ENCODE data around the gene HRH3. TPM values are rescaled to one million over a fixed set of nuclear protein-coding genes. Genes with fewer than 3 reads are reported as not detected.

Gene HRH3
- total RNA-seq, 1 donor from 2014 or later = 0.07 TPM

DNA sequence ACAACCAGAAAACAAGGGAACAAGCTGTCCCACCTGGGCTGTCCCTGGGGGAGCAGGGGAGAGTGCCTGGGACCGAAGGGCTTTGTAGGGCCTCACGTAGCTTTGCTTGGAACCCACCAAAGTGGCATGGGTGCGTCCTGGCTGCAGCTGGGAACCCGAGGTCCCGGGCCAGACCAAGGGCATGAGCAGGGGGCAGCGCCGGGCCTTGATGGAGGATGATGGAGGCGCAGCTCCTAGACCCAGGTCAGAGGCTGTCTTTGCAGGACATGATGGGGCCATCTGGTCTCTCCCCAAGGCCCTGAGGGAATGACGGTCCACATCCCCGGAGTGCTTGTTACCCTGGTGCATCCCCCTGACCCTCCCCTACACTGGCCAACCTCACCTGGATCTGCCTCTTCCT lies 10.6 kb upstream of the HRH3 start:
- H3K4me1 Mint-ChIP-seq (ENCODE audit: low read depth, unreplicated experiment) = peaks cover 2% of the 10 kb centered on the region
- Histone ChIP-seq H3K27ac (ENCODE audit: low read depth, low read length) (no peak overlapping the region), H3K9ac (ENCODE audit: low read length) (no peak overlapping the region), H3K36me3 (ENCODE audit: insufficient read depth, low read length) (no peaks in the 10 kb centered on the region), H2AFZ (ENCODE audit: low read depth, low read length) (no peak overlapping the region), H3K79me2 (ENCODE audit: insufficient read depth, low read length) (no peaks in the 10 kb centered on the region), H3K4me3 (ENCODE audit: insufficient read depth, low read depth, low read length) (no peak overlapping the region), H3K4me2 (ENCODE audit: low read length) (no peak overlapping the region), H4K20me1 (ENCODE audit: insufficient read depth, low read length) (no peaks in the 10 kb centered on the region), H3K9me3 (ENCODE audit: insufficient read depth, low read depth, low read length) (peaks cover 5% of the 10 kb centered on the region), H3K4me1 (ENCODE audit: insufficient read depth, low read length) (no peaks in the 10 kb centered on the region), H3K27me3 (ENCODE audit: insufficient read depth, low read length) (peaks cover 1% of the 10 kb centered on the region)
- no peak for DNase-seq (ENCODE audit: low read depth)
- H3K27ac Mint-ChIP-seq (ENCODE audit: unreplicated experiment) = no peak overlapping the region
- no peak overlapping the region for H3K4me3 Mint-ChIP-seq (ENCODE audit: unreplicated experiment)
- peaks cover 25% of the 10 kb centered on the region for H3K27me3 Mint-ChIP-seq (ENCODE audit: low read depth, unreplicated experiment)
- no peak for FAIRE-seq
- no peaks in the 10 kb centered on the region for H3K36me3 Mint-ChIP-seq (ENCODE audit: low read depth, unreplicated experiment)
- peaks cover 3% of the 10 kb centered on the region for H3K9me3 Mint-ChIP-seq (ENCODE audit: unreplicated experiment)
- no peak for TF ChIP-seq EZH2 (IDR thresholded peaks at IDR 0.05; ENCODE audit: insufficient read depth, low read length)
- TF ChIP-seq, protein P1, sequence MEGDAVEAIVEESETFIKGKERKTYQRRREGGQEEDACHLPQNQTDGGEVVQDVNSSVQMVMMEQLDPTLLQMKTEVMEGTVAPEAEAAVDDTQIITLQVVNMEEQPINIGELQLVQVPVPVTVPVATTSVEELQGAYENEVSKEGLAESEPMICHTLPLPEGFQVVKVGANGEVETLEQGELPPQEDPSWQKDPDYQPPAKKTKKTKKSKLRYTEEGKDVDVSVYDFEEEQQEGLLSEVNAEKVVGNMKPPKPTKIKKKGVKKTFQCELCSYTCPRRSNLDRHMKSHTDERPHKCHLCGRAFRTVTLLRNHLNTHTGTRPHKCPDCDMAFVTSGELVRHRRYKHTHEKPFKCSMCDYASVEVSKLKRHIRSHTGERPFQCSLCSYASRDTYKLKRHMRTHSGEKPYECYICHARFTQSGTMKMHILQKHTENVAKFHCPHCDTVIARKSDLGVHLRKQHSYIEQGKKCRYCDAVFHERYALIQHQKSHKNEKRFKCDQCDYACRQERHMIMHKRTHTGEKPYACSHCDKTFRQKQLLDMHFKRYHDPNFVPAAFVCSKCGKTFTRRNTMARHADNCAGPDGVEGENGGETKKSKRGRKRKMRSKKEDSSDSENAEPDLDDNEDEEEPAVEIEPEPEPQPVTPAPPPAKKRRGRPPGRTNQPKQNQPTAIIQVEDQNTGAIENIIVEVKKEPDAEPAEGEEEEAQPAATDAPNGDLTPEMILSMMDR (IDR thresholded peaks at IDR 0.05; ENCODE audit: insufficient read depth, low read depth, low read length) = no peak

DNA sequence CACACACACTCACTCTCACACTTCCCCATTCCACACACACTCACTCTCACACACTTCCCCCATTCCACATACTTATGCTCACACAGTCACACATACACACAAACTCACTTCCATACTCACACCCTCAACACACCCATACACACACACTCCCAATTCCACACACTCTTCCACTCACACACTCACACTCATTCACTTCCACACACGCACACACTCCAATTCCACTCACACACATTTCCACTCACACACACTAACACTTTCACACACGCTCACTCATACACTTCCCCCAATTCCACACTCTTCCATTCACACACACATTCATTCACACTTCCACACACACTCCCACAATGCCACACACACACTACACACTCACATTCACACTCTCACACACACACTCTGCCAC lies 10.2 kb upstream of the HRH3 start:
- H3K9me3 ChIP-seq (ENCODE audit: insufficient read depth, low read depth, low read length) = peaks cover 5% of the 10 kb centered on the region
- no peak overlapping the region for H3K27ac ChIP-seq (ENCODE audit: low read depth, low read length)
- DNase-seq (ENCODE audit: low read depth) (no peak), FAIRE-seq (no peak)
- H3K9ac ChIP-seq (ENCODE audit: low read length) = no peak overlapping the region
- Mint-ChIP-seq H3K9me3 (ENCODE audit: unreplicated experiment) (peaks cover 3% of the 10 kb centered on the region), H3K27me3 (ENCODE audit: low read depth, unreplicated experiment) (peaks cover 29% of the 10 kb centered on the region), H3K36me3 (ENCODE audit: low read depth, unreplicated experiment) (no peaks in the 10 kb centered on the region), H3K27ac (ENCODE audit: unreplicated experiment) (no peak overlapping the region), H3K4me1 (ENCODE audit: low read depth, unreplicated experiment) (peaks cover 2% of the 10 kb centered on the region), H3K4me3 (ENCODE audit: unreplicated experiment) (no peak overlapping the region)
- no peaks in the 10 kb centered on the region for H3K36me3 ChIP-seq (ENCODE audit: insufficient read depth, low read length)
- H2AFZ ChIP-seq (ENCODE audit: low read depth, low read length) = no peak overlapping the region
- no peaks in the 10 kb centered on the region for H4K20me1 ChIP-seq (ENCODE audit: insufficient read depth, low read length)
- no peak for TF ChIP-seq EZH2 (IDR thresholded peaks at IDR 0.05; ENCODE audit: insufficient read depth, low read length)
- TF ChIP-seq, protein P1 (IDR thresholded peaks at IDR 0.05; ENCODE audit: insufficient read depth, low read depth, low read length) = no peak
- no peak overlapping the region for H3K4me2 ChIP-seq (ENCODE audit: low read length)
- peaks cover 5% of the 10 kb centered on the region for H3K27me3 ChIP-seq (ENCODE audit: insufficient read depth, low read length)
- no peaks in the 10 kb centered on the region for H3K79me2 ChIP-seq (ENCODE audit: insufficient read depth, low read length)
- H3K4me3 ChIP-seq (ENCODE audit: insufficient read depth, low read depth, low read length) = no peak overlapping the region
- H3K4me1 ChIP-seq (ENCODE audit: insufficient read depth, low read length) = no peaks in the 10 kb centered on the region

DNA sequence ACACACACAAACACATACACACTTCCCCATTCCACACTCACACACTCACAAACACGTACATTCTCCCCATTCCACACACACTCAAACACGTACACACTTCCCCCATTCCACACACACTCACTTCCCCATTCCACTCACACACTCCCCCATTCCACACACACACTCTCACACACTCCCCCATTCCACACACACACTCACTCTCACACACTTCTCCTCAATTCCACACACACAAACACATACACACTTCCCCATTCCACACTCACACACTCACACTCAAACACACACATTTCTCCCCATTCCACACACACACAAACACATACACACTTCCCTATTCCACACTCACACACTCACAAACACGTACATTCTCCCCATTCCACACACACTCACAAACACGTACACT lies 9.6 kb upstream of the HRH3 start:
- H3K27ac ChIP-seq (ENCODE audit: low read depth, low read length) = no peak overlapping the region
- no peaks in the 10 kb centered on the region for H3K36me3 Mint-ChIP-seq (ENCODE audit: low read depth, unreplicated experiment)
- DNase-seq (ENCODE audit: low read depth) = no peak
- no peak overlapping the region for H3K9ac ChIP-seq (ENCODE audit: low read length)
- H3K4me1 Mint-ChIP-seq (ENCODE audit: low read depth, unreplicated experiment) = no peaks in the 10 kb centered on the region
- TF ChIP-seq, protein P1 (IDR thresholded peaks at IDR 0.05; ENCODE audit: insufficient read depth, low read depth, low read length) = no peak
- TF ChIP-seq EZH2 (IDR thresholded peaks at IDR 0.05; ENCODE audit: insufficient read depth, low read length) = no peak
- no peak overlapping the region for H2AFZ ChIP-seq (ENCODE audit: low read depth, low read length)
- peaks cover 5% of the 10 kb centered on the region for H3K9me3 ChIP-seq (ENCODE audit: insufficient read depth, low read depth, low read length)
- H3K4me1 ChIP-seq (ENCODE audit: insufficient read depth, low read length) = no peaks in the 10 kb centered on the region
- H4K20me1 ChIP-seq (ENCODE audit: insufficient read depth, low read length) = no peaks in the 10 kb centered on the region
- no peak for FAIRE-seq
- no peak overlapping the region for H3K4me3 ChIP-seq (ENCODE audit: insufficient read depth, low read depth, low read length)
- H3K4me3 Mint-ChIP-seq (ENCODE audit: unreplicated experiment) = no peak overlapping the region
- peaks cover 5% of the 10 kb centered on the region for H3K27me3 ChIP-seq (ENCODE audit: insufficient read depth, low read length)
- no peaks in the 10 kb centered on the region for H3K79me2 ChIP-seq (ENCODE audit: insufficient read depth, low read length)
- H3K27ac Mint-ChIP-seq (ENCODE audit: unreplicated experiment) = no peak overlapping the region
- H3K4me2 ChIP-seq (ENCODE audit: low read length) = no peak overlapping the region
- H3K27me3 Mint-ChIP-seq (ENCODE audit: low read depth, unreplicated experiment) = peaks cover 35% of the 10 kb centered on the region
- H3K9me3 Mint-ChIP-seq (ENCODE audit: unreplicated experiment) = peaks cover 3% of the 10 kb centered on the region
- H3K36me3 ChIP-seq (ENCODE audit: insufficient read depth, low read length) = no peaks in the 10 kb centered on the region

Data from astrocyte (in vitro differentiated cells and primary cell).